NCI-H526 treated with DMSO at 0.1 percent for 48 hours (cell line): ENCODE data around the gene LCA5.
"Not testable (repeated sequence)": the region's sequence is repeated elsewhere in the genome, so short reads cannot be mapped to it uniquely, and the experiment has no call there.

ENCODE experiments used
- DNase-seq: peaks from one replicate; lab custom pipeline; 2025; lab: John Stamatoyannopoulos, UW

Gene LCA5

DNA sequence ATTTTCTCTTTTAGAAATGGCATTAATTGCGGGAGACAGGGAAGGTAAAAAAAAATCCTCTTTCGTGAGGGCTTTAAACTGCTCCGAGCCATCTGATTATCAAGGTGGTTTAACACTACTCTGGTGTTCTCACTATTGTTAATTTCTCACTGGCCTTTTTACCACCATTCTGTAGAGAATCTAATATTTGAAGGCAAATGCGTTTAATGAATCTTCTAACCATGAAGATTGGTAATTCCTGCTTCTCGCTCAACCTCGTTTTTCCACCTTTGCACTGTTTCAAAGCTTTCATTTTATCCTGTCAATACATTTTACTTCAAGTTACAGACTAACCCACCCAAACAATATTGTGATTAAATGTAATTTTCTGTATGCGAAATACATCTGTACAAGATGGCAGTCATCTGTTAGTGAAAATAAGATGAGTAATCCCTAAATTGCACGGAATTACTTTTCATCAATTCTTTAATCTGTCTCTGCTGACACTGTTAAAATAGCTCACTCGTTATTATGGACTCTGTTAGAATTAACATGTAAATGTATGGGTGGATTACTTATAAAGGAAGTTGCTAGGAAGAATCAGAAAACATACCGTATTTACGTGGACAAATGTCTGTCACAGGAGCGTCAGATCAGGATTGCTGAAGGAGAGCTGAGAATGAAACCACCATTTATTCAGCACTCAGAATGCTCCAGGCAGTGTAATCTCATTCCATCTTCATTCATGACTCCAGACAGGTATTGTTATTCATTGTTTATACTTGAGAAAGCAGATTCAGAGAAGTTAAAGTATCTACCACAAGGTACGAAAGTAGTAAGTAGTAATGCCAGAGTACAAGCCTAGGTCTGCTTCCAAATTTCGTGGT is 1.1 kb upstream of the LCA5 start:
- peak; percentile 35 for DNase-seq

GRCh38 chr6:79536585-79536953 is 661 bp downstream of the LCA5 start:
- no peak for DNase-seq

GRCh38 chr6:79529567-79529966 is 7.7 kb downstream of the LCA5 start:
- DNase-seq = not testable (repeated sequence)

DNA sequence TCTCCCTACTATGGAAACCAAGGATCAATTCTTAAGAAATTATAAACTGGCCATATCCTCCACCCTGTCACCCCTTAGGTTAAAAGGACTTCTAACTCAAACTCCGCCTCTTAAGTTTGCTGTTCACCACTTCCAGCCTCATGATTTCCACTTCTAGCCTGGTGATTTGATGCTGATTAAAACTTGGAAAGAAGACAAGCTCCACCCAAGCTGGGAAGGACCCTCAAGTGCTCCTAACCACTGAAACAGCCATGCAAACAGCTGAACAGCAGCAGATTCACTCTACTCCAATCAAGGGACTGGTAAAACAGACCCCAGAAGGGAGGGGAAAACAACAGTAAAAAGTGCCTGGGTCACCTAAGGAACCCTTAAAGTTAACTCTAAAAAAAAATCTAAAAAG is 10.3 kb downstream of the LCA5 start:
- DNase-seq = no peak

DNA sequence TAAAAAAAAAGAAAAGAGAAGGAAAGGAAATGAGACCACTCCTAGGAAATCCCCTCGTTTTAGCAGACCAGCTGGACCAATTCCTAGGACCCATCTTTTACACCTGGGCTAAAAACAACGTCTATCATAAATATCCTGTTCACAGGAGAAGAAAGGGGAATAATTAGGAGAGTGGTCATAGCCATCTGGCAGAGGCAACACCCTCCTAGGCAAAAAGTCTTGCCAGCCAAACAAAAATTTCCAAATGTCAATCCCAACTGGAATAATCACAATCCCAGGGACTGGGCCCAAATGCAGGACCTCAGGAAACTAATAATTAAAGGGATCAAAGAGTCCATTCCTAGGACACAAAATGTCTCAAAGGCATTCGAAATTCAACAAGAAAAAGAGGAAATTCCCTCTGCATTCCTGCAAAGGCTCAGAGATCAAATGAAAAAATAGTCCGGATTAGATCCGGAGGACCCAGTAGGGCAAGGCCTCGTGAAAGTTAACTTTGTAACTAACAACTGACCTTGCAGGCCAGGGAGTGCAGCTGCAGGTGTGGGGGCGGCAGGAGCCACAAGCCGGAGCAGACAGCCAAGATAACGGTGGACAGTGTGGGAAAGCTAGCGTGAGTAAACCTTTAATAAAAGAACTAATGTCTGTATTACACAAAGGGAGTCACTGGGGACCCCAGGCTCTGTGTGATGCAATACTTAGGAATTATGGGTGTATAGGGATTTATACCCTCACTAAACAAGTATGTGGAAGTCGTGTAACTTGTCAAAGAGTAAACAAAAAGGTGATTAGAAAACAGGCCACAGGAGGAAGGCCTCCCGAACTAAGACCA is 11.7 kb downstream of the LCA5 start:
- no peak for DNase-seq

DNA sequence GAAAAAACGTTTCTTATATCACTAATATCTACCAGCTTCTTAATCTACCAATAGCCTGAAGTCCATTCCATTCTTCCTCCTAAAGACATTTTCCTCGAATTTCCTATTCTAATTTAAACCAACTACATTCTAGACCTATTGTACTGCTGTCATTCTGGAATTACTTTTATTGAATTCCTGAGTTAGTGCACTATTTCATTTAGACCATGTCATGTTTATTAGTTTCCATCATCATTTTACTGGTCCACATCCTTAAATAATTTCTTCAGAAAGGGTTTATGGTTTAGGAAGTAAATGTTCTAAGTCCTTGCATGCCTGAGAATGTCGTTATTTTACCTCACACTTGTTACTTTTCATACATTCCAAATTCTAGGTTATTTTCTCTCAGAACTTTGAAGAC is 13.2 kb downstream of the LCA5 start:
- DNase-seq = no peak

DNA sequence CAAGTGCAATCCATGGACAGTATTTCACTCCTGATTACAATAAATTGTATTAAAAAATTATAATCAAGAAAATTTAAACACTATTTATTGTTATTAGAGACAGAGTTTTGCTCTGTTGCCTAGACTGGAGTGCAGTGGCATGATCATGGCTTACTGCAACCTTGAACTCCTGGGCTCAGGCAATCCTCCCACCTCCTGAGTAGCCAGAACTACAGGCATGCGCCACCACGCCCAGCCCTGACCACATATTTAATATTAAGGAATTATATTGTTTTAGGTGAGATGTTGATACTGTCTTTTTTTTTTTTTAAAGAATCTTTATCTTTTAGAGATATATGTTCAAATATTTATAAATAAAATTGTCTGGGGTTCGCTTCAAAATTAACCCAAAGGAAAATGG is 14.6 kb downstream of the LCA5 start:
- no peak for DNase-seq

DNA sequence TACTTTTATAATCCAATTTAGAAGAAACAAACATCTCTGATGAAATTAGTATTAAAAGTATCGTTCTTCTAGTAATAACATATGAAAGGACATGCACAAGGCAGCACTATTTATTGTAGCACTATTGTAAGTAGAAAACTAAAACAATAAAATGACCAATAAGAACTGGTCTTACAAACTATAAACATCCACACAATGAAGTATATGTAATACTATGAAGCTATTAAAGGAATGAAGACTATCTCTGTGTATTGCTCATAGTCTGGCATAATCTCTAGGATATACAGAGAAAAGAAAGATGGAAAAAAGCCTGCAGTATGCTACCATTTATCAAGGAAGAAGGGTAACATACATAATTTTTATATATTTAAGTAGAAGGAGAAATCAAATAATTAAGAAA is 16.7 kb downstream of the LCA5 start:
- no peak for DNase-seq

DNA sequence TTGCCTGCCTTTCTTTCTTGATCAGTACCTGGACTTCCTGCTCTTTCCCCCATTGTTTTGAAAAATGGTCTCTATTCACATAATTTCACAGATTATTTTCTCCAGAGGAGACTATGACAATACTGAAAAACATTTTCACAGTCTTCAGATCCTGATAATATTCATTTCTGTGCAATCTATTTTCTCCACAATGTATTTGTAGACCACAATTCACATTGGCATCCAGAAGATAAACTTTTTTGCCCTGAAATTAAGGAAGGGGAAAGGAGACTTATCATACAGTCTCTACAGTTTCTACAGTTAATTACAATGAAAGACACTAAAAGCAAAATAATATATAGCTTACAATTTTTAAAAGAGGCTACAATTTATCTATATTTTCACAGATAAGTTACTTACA is 18.4 kb downstream of the LCA5 start:
- no peak for DNase-seq

DNA sequence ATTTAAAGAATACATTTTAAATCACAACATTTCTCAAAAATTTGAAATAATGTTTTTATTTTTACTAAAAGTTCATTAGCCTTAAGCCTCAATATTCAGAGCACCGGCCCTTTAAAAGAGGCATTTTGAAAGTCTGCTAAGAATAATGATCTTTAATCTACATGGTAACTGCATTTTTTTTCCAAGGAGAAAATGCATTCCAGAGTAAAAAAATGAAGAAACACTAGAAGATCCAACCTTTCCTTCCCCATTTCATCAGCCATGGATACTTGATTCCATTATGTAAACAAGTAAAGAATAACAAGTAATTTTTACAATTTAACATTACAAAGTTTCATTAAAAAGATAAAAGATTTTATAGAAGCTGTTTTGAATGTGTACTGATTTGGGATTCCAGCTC is 21.8 kb downstream of the LCA5 start:
- DNase-seq = no peak

DNA sequence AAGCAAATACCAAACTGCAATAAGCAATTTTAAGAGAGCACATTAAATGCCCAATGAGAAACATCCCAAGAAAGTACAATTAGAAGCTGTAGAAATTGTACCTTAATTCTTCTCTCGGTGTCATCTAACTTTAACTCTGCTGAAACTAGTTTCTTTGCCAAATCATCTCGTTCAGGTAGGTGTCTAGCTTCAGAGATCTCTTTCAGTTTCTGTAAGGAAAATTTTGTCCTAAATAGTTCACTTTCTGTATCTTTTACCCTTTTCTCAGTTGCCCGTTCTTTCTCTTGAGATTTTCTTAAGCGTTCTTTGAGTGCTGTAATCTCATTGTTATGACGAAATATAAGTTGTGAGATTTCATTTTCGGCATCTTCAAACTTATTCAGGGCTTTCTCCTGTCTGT is 24.1 kb downstream of the LCA5 start:
- no peak for DNase-seq

DNA sequence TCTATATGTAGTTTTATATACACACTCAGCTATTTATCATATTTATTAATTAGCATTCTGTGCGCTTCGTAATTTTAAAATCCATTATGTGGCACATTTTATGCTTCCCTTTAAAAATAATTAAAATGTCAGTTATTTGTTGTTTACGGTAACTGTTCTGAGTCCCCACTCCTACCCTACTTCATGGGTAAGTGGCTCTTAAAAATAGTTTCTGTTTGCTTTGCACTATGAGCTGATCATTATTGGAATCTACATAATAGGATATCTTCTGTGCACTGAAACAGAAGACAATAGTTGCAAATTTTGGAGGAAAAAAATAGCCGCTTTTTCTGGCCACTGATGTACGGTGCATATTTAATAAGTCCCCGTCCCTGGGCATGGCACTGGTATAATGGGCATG is 25.2 kb downstream of the LCA5 start:
- DNase-seq = no peak

- DNase-seq = no peak
These were observed 26.5 kb downstream of the LCA5 start for GRCh38 chr6:79510707-79511106.

DNA sequence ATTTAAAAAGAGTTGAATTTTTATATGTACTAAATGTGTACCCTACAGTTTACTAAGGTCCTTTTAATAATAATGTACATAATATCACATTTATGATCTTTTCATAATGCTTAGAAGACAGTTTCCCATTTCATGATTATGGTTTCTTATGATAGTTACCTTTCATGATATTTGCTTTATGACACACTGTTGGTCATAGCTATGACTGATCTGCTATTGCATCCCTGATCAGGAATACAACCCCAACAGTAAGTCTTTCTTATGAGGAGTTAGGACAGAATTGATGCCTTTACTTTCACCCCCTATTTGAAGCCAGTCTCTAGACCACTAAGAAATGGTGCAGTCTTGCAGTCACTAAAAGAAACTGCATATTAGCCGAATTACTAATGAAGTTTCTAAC is 31.0 kb downstream of the LCA5 start:
- DNase-seq = no peak

DNA sequence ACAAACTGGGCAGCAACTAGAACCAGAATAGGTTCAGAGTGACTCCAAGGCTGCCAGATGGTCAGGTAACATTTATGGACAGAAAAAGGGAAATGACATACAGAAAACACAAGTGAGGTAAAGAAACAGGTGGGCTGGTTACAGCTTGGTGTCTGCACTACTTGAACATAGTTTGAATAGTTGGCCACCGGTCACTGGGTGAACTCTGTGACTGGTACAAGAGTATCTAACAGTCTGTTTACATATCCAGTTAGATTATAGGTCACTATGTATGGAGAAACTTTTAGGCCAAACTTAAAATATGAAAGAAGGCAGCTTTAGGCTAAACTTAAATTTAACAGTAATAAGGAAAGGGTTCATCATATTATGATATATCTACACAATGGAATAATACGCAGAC is 32.9 kb downstream of the LCA5 start:
- DNase-seq = no peak

DNA sequence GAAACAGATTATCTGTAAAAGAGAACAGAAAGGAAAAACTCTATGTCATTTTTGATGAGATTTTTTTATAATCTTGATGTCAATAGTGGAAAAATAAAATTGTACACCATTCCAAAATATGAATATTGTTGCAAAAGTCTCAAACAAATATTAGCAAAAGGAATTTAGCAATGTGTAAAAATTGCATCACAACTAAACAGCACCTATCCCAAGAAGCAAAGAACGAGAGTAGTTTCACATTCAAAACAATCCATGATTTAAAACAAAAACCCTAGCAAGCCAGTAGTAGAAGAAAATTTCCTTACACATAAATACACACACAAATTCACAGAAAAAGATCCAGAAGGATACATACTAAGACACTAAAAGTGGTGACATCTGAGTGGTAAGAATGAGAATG is 38.4 kb downstream of the LCA5 start:
- DNase-seq = no peak

GRCh38 chr6:79495246-79495645 is 42.0 kb downstream of the LCA5 start:
- DNase-seq = no peak

DNA sequence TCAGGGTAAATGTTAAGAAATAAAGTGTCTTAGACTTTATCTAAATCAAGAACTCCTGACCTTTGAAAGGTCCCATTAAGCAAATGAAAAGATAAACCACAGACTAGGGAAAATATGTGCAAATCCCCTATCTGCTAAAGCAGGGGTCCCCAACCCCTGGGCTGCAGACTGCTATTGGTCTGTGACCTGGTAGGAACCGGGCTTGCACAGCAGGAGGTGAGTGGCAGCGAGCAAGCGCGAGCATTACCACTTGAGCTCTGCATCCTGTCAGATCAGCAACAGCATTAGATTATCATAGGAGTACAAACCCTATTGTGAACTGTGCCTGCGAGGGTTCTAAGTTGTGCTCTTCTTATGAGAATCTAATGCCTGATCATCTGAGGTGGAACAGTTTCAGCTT is 42.4 kb downstream of the LCA5 start:
- DNase-seq = no peak

- DNase-seq = no peak
These were observed 66.5 kb downstream of the LCA5 start for GRCh38 chr6:79470728-79471127.

DNA sequence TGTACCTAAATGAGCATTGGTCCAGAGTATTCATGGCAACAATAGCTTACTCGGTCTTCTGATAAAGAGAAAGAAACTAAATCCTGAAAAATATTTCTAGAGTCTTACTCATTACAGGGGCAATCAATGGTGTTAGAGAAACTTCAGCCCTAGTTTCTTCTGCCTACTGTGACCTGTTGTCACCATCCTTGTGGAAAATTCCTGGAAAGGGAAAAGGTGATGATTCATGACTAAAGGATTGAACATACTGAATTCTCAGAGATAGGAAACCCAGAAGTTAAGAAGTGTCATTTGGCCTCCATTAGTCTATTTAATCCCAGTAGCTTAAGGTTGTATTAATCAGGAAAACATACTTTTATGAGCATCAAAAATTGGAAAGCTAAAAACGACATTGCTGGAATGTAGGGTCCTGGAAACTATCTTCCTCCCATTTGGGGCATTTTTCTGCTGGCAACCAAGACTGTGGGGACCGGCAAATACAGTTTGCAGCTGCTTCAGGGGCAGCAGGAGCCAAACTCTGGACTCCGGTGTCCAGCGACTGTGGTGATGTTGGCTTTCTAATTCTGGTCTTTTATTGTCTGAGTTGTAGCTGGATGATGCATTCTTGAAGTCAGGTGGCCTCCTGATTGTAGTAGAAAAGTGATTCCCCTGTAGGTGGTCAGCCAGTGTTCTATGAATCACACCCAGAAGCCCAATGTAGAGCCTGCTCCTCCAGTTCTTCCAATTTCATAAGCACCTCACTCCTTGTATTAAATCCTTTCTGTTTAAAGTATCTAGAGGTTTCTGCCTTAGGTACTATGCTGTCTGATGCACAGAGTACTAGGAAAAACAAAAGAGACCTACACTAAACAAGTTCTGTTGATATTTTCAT is 67.6 kb downstream of the LCA5 start:
- no peak for DNase-seq

DNA sequence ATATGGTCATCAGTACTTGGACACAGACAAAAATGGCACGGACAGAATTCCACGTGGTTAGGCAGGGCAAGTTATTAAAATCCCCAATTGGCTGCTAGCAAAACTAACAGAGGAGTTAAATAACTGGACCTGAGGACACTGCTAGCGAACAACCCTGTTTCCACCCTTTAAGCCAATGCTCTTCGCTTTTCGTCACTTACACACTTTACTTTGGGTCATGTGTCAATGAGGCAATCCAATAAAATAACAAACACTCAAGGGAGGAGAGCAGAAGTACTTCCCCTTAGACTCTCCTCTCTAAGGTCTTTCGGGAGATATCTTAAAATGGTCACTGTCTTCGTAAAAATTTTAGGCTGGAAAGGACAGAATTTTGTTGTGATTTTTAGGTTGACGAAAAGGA is 68.6 kb downstream of the LCA5 start:
- no peak for DNase-seq

- DNase-seq = no peak
These were observed 69.1 kb downstream of the LCA5 start for GRCh38 chr6:79468116-79468515.

GRCh38 chr6:79467716-79468115 is 69.5 kb downstream of the LCA5 start:
- no peak for DNase-seq
